SJSA1 (cell line): ENCODE results near the gene DEUP1. TPM values are rescaled to one million over a fixed set of nuclear protein-coding genes. Genes with fewer than 3 reads are reported as not detected.

Source experiments
- DNase-seq, 2 experiments: peaks; one replicate each; pipeline ENCODE4 v3.0.0-alpha.2; 2015 to 2020; ENCODE audit warnings: low spot score in 2 of 2, low read depth in 1 of 2
- H3K27ac ChIP-seq: fragments of 250-450 bp; sonication (Bioruptor Pico); 2 replicates; pipeline ENCODE4 v1.5.1; 2020; ENCODE audit warnings: mild to moderate bottlenecking, moderate library complexity
- H3K27me3 ChIP-seq: fragments of 250-450 bp; sonication (Bioruptor Pico); replicated peaks from 2 replicates; pipeline ENCODE4 v1.5.1; 2020; ENCODE audit warnings: mild to moderate bottlenecking, moderate library complexity
- H3K36me3 ChIP-seq: fragments of 250-450 bp; sonication (Bioruptor Pico); 2 replicates; pipeline ENCODE4 v1.5.1; 2020; ENCODE audit warnings: mild to moderate bottlenecking
- H3K4me1 ChIP-seq: fragments of 250-450 bp; sonication (Bioruptor Pico); replicated peaks from 2 replicates; pipeline ENCODE4 v1.6.1; 2021; ENCODE audit warnings: mild to moderate bottlenecking
- H3K4me3 ChIP-seq: fragments of 250-450 bp; sonication (Bioruptor Pico); 2 replicates; pipeline ENCODE4 v1.5.1; 2020; ENCODE audit warnings: mild to moderate bottlenecking
- H3K9me3 ChIP-seq: fragments of 250-450 bp; sonication (Bioruptor Pico); replicated peaks from 2 replicates; pipeline ENCODE4 v1.5.1; 2020; ENCODE audit warnings: mild to moderate bottlenecking
- total RNA-seq: library from RNA; depleted of rRNA; stranded (reverse); fragments of >200 nt; shearing (Covaris generic); gene quantifications from 2 replicates; pipeline ENCODE4 v1.2.3, GENCODE V29; 2014; rRNA removed

Gene DEUP1
- total RNA-seq, 1 experiment from 2014 or later, result not detected

DNA sequence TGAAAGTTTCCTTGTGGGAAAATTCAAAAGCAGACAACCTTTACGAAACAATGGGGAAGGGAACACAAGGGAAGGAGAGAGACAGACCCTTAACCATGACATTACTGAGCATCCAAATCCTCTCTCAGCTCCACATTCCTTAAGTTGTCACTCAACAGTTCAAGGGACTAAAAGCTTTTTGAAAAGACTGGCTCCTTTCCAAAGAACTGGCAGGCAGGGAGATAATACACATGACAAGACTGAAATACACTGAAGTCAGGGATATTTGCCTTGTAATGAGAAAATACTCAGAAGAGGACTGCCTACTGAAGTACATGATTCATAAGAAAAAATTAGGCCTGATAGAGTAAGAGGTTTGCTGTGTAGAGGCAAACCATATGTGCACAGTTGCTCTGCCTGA is 143.6 kb downstream of the DEUP1 start:
- Histone ChIP-seq H3K4me3 (no peak overlapping the region), H3K36me3 (no peaks in the 10 kb centered on the region), H3K9me3 (no peaks in the 10 kb centered on the region), H3K27me3 (no peaks in the 10 kb centered on the region), H3K4me1 (no peaks in the 10 kb centered on the region), H3K27ac (no peak overlapping the region)
- no peak for DNase-seq

- no peak overlapping the region for H3K27ac ChIP-seq
- H3K36me3 ChIP-seq, result no peaks in the 10 kb centered on the region
- no peaks in the 10 kb centered on the region for H3K27me3 ChIP-seq
- no peaks in the 10 kb centered on the region for H3K9me3 ChIP-seq
- DNase-seq, result peak in 1 of 2 experiments; percentile 14
- no peak overlapping the region for H3K4me3 ChIP-seq
- H3K4me1 ChIP-seq, result no peaks in the 10 kb centered on the region
Measured at GRCh38 chr11:93476796-93477195, 146.3 kb downstream of the DEUP1 start.

DNA sequence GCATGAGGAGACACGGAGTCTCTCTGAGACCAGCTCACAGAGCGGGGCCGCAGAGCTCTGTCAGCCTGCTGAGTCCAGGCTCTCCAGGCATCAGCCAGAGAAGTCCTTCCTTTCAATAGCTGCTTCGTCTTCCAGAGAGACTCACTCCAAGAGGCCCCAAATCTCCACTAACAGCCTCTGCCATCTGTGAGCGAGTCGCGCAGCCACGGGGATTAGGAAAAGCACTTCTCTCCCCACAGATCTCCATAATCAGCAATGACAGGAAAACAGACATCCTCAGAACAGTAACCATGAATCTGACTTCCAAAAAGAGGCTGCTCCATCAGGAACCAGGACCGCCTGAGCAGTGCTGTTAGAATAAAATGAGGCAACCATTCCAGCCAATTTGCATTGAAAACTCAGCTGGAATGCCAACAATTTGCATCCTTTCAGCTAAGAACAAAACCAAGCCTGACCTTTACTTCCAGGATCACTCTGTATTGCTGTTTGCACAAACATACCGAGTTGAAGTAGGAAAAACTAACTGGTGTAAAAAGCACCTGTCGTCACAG is 147.2 kb downstream of the DEUP1 start:
- H3K4me3 ChIP-seq, result no peak overlapping the region
- no peak overlapping the region for H3K27ac ChIP-seq
- DNase-seq, result no peak
- H3K27me3 ChIP-seq, result no peaks in the 10 kb centered on the region
- H3K9me3 ChIP-seq, result no peaks in the 10 kb centered on the region
- H3K36me3 ChIP-seq, result no peaks in the 10 kb centered on the region
- no peaks in the 10 kb centered on the region for H3K4me1 ChIP-seq

DNA sequence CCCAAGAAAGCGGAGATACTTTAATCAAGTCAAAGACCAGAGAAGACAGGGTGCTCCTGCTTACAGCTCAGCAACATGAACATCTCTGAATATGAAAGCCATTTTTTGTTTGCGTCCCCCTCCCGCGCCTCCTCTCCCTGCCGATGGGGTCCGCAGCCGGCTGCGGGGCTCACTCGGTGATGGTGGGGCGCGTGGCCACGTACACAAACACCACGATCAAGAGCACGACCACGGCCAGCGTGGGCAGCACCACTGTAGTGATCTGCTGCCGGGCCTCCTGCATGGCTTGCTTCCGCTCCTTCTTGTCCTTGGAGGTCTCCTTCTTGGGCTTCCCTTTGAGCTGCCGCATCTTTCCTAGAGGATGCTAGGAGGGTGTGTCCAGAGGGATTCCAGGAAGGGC is 148.3 kb downstream of the DEUP1 start:
- Histone ChIP-seq H3K27ac (no peak overlapping the region), H3K27me3 (no peaks in the 10 kb centered on the region), H3K4me3 (no peak overlapping the region), H3K36me3 (no peaks in the 10 kb centered on the region), H3K4me1 (no peaks in the 10 kb centered on the region), H3K9me3 (no peaks in the 10 kb centered on the region)
- DNase-seq, result no peak

DNA sequence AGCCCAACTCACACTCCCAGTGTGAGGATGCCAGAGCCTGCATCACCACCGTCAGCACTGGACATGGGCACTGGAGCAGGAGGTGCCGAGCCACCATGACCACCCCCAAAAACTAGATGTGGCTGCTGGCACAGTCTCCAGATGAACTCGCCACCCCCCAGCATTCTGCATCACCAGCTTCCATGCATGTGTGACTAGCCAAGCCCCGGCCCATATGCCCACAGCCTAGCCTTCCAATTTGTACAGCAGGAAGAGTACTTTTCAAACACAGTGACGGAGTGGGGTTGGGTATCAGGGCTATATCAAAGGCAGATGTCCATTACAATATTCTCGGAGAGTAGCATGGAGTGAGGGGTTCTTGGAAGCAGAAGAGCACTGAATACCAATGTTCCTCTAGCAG is 149.7 kb downstream of the DEUP1 start:
- no peak for DNase-seq
- Histone ChIP-seq H3K4me1 (no peaks in the 10 kb centered on the region), H3K27me3 (no peaks in the 10 kb centered on the region), H3K36me3 (no peaks in the 10 kb centered on the region), H3K4me3 (no peak overlapping the region), H3K9me3 (no peaks in the 10 kb centered on the region), H3K27ac (no peak overlapping the region)

DNA sequence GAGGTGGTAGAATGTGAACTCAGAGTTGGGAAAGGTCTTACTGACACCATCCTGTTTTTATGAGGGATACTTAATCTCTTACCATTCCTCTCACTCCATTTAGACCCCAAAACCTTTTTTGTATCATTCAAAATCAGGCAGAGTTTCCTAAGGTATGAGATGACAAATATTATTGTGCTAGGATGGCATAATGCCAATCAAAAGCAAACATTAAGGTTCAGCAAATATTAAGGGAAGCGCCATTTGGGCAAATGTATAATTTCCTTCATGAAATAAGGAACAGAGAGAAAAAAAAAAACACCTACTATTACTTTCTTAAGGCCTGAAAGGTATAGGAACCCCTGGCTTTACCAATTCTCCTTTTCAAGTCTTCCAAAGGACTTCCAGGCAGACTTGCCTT is 150.2 kb downstream of the DEUP1 start:
- H3K9me3 ChIP-seq, result no peaks in the 10 kb centered on the region
- H3K27ac ChIP-seq, result no peak overlapping the region
- no peak for DNase-seq
- H3K27me3 ChIP-seq, result no peaks in the 10 kb centered on the region
- no peak overlapping the region for H3K4me3 ChIP-seq
- no peaks in the 10 kb centered on the region for H3K36me3 ChIP-seq
- no peaks in the 10 kb centered on the region for H3K4me1 ChIP-seq

DNA sequence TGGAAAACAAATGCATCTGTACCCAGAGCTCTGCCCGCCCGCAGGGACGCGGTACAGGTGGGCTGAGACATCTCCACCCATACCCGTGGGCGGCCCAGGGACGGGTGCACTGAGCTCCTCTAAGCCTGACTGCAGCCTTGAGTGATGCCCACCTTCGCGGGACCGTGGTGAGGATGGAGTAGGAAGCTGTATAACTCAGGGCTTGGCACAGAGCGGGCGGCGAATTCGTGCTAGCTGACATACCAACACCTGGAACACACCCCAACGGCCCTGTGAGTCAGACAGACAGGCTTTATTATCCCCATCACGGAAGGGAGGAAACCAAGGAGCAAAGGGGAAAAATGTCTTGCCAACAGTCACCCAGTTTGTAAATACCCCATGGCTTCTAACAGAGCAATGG is 150.7 kb downstream of the DEUP1 start:
- Histone ChIP-seq H3K27ac (no peak overlapping the region), H3K4me1 (no peaks in the 10 kb centered on the region), H3K9me3 (no peaks in the 10 kb centered on the region), H3K27me3 (no peaks in the 10 kb centered on the region), H3K36me3 (no peaks in the 10 kb centered on the region), H3K4me3 (no peak overlapping the region)
- DNase-seq, result no peak

DNA sequence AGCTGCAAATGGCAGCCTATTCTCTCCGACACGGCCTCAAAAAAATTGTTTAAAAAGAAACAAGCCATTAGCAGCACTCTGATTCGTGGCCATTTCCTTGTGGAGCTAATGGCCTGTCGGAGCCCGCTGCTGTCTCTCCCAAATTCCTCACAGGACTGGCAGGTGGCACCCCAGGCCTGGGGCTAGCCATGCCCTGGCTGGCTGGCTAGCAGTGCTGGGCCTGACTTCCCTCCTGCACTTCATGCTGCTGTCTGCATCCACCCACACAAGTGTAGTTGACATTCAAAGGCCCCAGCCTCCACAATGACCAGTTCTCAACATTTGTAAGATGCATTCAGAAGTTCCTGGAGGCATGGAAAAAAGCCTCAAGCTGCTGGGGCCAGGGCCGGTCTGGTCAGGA is 151.2 kb downstream of the DEUP1 start:
- Histone ChIP-seq H3K27ac (no peak overlapping the region), H3K4me1 (no peaks in the 10 kb centered on the region), H3K27me3 (no peaks in the 10 kb centered on the region), H3K4me3 (no peak overlapping the region), H3K9me3 (no peaks in the 10 kb centered on the region), H3K36me3 (no peaks in the 10 kb centered on the region)
- DNase-seq, result no peak

DNA sequence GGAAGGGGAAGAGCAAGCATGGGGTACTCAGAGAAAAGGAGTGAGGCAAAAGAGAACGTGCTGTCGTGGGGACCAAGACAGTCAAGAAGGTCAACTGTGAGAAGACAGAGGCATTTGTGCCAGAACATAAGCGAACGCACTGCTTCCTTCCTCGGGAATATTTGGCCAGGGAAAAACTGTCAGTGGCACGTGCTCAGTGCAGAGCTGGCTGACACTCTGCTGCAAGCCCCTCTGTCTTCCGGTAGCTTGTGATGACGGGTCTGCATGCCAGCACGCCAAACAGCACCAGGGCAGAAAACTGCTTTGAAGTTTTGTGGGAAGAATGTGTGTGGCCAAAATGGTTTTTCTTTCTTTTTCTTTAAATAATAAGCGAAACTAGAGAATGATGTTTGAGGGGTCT is 152.0 kb downstream of the DEUP1 start:
- DNase-seq, result peak in 1 of 2 experiments; percentile 2
- no peaks in the 10 kb centered on the region for H3K36me3 ChIP-seq
- H3K27ac ChIP-seq, result no peak overlapping the region
- no peak overlapping the region for H3K4me3 ChIP-seq
- no peaks in the 10 kb centered on the region for H3K9me3 ChIP-seq
- H3K27me3 ChIP-seq, result no peaks in the 10 kb centered on the region
- no peaks in the 10 kb centered on the region for H3K4me1 ChIP-seq

DNA sequence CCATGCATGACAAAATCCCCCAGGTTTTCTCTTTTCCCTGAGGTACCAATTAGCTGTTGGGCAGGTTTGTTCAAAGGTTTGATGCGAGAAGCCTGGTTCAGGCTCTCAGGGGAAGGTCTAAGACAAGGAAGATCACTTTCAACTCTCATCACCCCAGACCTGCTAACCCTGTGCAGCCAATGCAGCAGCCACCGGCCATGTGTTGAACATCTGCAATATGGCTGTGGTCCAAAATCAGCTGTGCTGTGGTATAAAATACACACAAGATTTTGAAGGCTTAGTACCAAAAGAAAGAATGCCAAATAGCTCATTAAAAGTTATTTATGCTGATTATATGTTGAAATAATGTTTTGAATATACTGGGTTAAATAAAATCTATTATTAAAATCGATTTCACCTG is 154.2 kb downstream of the DEUP1 start:
- H3K4me1 ChIP-seq, result no peaks in the 10 kb centered on the region
- no peaks in the 10 kb centered on the region for H3K9me3 ChIP-seq
- H3K4me3 ChIP-seq, result no peak overlapping the region
- DNase-seq, result no peak
- H3K27me3 ChIP-seq, result no peaks in the 10 kb centered on the region
- H3K27ac ChIP-seq, result no peak overlapping the region
- H3K36me3 ChIP-seq, result no peaks in the 10 kb centered on the region

- no peaks in the 10 kb centered on the region for H3K36me3 ChIP-seq
- H3K4me3 ChIP-seq, result no peak overlapping the region
- no peaks in the 10 kb centered on the region for H3K9me3 ChIP-seq
- no peak overlapping the region for H3K27ac ChIP-seq
- H3K27me3 ChIP-seq, result no peaks in the 10 kb centered on the region
- no peaks in the 10 kb centered on the region for H3K4me1 ChIP-seq
- DNase-seq, result no peak
Measured at GRCh38 chr11:93485983-93486382, 155.4 kb downstream of the DEUP1 start.

GRCh38 chr11:93487032-93487483 is 156.5 kb downstream of the DEUP1 start:
- no peaks in the 10 kb centered on the region for H3K9me3 ChIP-seq
- H3K4me1 ChIP-seq, result no peaks in the 10 kb centered on the region
- no peaks in the 10 kb centered on the region for H3K27me3 ChIP-seq
- DNase-seq, result no peak
- no peak overlapping the region for H3K27ac ChIP-seq
- no peaks in the 10 kb centered on the region for H3K36me3 ChIP-seq
- no peak overlapping the region for H3K4me3 ChIP-seq

Other genes starting within 250 kb of the DEUP1 start
- gene SLC36A4, start 132.8 kb upstream of the DEUP1 start, total RNA-seq, result 4.0 and 6.0 TPM in 2 replicates
- 6.8 and 26.9 TPM in 2 replicates for gene SMCO4, start 212.6 kb downstream of the DEUP1 start, total RNA-seq